Tongue (tissue), 2 donors: Measurements from ENCODE around the gene LEAP2. TPM values are rescaled to one million over a fixed set of nuclear protein-coding genes. Genes with fewer than 3 reads are reported as not detected.

ENCODE experiments used
- DNase-seq: peaks from one replicate; pipeline ENCODE4 v3.0.0-alpha.2; 2015
- total RNA-seq: library from RNA; depleted of rRNA; stranded (reverse); fragments of >200 nt; gene quantifications from one replicate; pipeline ENCODE4 v1.2.3, GENCODE V29; 2014

Gene LEAP2
- total RNA-seq = 2.3 TPM

- no peak for DNase-seq
Measured at GRCh38 chr5:132873119-132873929, at the start of gene LEAP2. Gene LEAP2 (plus strand): TSS chr5:132873668. CDS start chr5:132873695, 27 bp downstream.

- no peak for DNase-seq
Measured at GRCh38 chr5:132824426-132824825, 49.0 kb upstream of the LEAP2 start.

- no peak for DNase-seq
Measured at GRCh38 chr5:132825033-132825833, 48.2 kb upstream of the LEAP2 start.

GRCh38 chr5:132825834-132826391 is 47.6 kb upstream of the LEAP2 start:
- no peak for DNase-seq

- DNase-seq = no peak
Measured at GRCh38 chr5:132826424-132827082, 46.9 kb upstream of the LEAP2 start.

GRCh38 chr5:132827943-132828673 is 45.4 kb upstream of the LEAP2 start:
- no peak for DNase-seq

- no peak for DNase-seq
Measured at GRCh38 chr5:132828846-132829494, 44.5 kb upstream of the LEAP2 start.

GRCh38 chr5:132829742-132830435 is 43.6 kb upstream of the LEAP2 start:
- DNase-seq = peak; percentile 85

GRCh38 chr5:132830436-132831094 is 42.9 kb upstream of the LEAP2 start, which contains the start of gene SHROOM1:
Gene SHROOM1 (minus strand): TSS chr5:132830647. CDS start chr5:132826140, 4,507 bp downstream.
- peak; percentile 28 for DNase-seq

GRCh38 chr5:132831095-132831860 is 42.2 kb upstream of the LEAP2 start:
- DNase-seq = no peak

- DNase-seq = no peak
Measured at GRCh38 chr5:132832612-132833011, 40.9 kb upstream of the LEAP2 start.

- DNase-seq = no peak
Measured at GRCh38 chr5:132834057-132834456, 39.4 kb upstream of the LEAP2 start.

- DNase-seq = no peak
Measured at GRCh38 chr5:132836852-132837251, 36.6 kb upstream of the LEAP2 start.

GRCh38 chr5:132837868-132838267 is 35.6 kb upstream of the LEAP2 start:
- DNase-seq = no peak

GRCh38 chr5:132838516-132839282 is 34.8 kb upstream of the LEAP2 start:
- no peak for DNase-seq

- DNase-seq = no peak
Measured at GRCh38 chr5:132839426-132840301, 33.8 kb upstream of the LEAP2 start.

GRCh38 chr5:132840313-132840712 is 33.2 kb upstream of the LEAP2 start:
- DNase-seq = no peak
